Keratinocyte (primary cell): ENCODE measurements around the gene MADD. TPM values are rescaled to one million over a fixed set of nuclear protein-coding genes. Genes with fewer than 3 reads are reported as not detected.

Experiments
- DNase-seq: peaks from one replicate; pipeline ENCODE4 v3.0.0-alpha.2; 2011; ENCODE audit warnings: low read depth, missing footprints, low spot score
- FAIRE-seq: peaks from 2 replicates; lab custom pipeline; 2011; peaks lifted over from hg19 to GRCh38; lab: Jason Lieb, UNC
- H2AFZ ChIP-seq: 2 replicates; pipeline ENCODE4 v1.6.0; 2012; ENCODE audit warnings: low read length, control low read depth, inconsistent platforms; ENCODE audit not compliant: control insufficient read depth
- H3K27ac ChIP-seq: 2 replicates; pipeline ENCODE4 v1.5.1; 2011; ENCODE audit warnings: low read length; ENCODE audit not compliant: control insufficient read depth, insufficient read depth
- H3K27me3 ChIP-seq: 3 replicates; pipeline ENCODE4 v1.6.0; 2011; ENCODE audit warnings: low read length; ENCODE audit not compliant: control insufficient read depth, insufficient read depth; ENCODE audit errors: extremely low read depth
- H3K36me3 ChIP-seq, 2 experiments: 2 replicates in 1 of 2; 3 replicates in 1 of 2; pipeline ENCODE4 v1.5.1; 2011; ENCODE audit warnings: low read length in 2 of 2, mild to moderate bottlenecking in 1 of 2; ENCODE audit not compliant: control insufficient read depth in 2 of 2, insufficient read depth in 2 of 2; ENCODE audit errors: extremely low read depth in 1 of 2
- H3K4me1 ChIP-seq: 3 replicates; pipeline ENCODE4 v1.5.1; 2011; ENCODE audit warnings: low read length; ENCODE audit not compliant: control insufficient read depth, insufficient read depth; ENCODE audit errors: extremely low read depth
- H3K4me2 ChIP-seq: 3 replicates; pipeline ENCODE4 v1.6.0; 2011; ENCODE audit warnings: low read depth, low read length; ENCODE audit not compliant: control insufficient read depth, insufficient read depth; ENCODE audit errors: extremely low read depth
- H3K4me3 ChIP-seq, 3 experiments: fragments of 200-600 bp in 1 of 3; sonication (generic) in 1 of 3; 2 replicates in 2 of 3; 3 replicates in 1 of 3; pipeline ENCODE4 v1.5.1; 2011 to 2016; ENCODE audit warnings: low read length in 3 of 3, mild to moderate bottlenecking in 3 of 3, control low read depth in 2 of 3, inconsistent platforms in 1 of 3, low read depth in 1 of 3, mixed read lengths in 1 of 3, mixed run types in 1 of 3, moderate library complexity in 1 of 3; ENCODE audit not compliant: control insufficient read depth in 2 of 3, insufficient read depth in 2 of 3; ENCODE audit errors: extremely low read depth in 1 of 3
- H3K79me2 ChIP-seq: 2 replicates; pipeline ENCODE4 v1.6.0; 2012; ENCODE audit warnings: low read length; ENCODE audit not compliant: control insufficient read depth, insufficient read depth
- H3K9ac ChIP-seq: 3 replicates; pipeline ENCODE4 v1.6.0; 2011; ENCODE audit warnings: low read length; ENCODE audit not compliant: control insufficient read depth, insufficient read depth; ENCODE audit errors: extremely low read depth
- H3K9me1 ChIP-seq: 3 replicates; pipeline ENCODE4 v1.6.0; 2011; ENCODE audit warnings: low read length; ENCODE audit not compliant: control insufficient read depth, insufficient read depth; ENCODE audit errors: extremely low read depth
- H3K9me3 ChIP-seq: 2 replicates; pipeline ENCODE4 v1.5.1; 2012; ENCODE audit warnings: low read depth, low read length; ENCODE audit not compliant: control insufficient read depth
- H4K20me1 ChIP-seq: 3 replicates; pipeline ENCODE4 v1.6.0; 2011; ENCODE audit warnings: low read length; ENCODE audit not compliant: control insufficient read depth, insufficient read depth; ENCODE audit errors: extremely low read depth
- CTCF ChIP-seq, 3 experiments: IDR thresholded peaks in 1 of 3; conservative IDR thresholded peaks in 1 of 3; optimal IDR thresholded peaks in 1 of 3; 2 replicates in 2 of 3; 3 replicates in 1 of 3; pipeline versions ENCODE3 to v1.5.1; 2011; ENCODE audit warnings: low read length in 3 of 3, mild to moderate bottlenecking in 3 of 3, moderate library complexity in 2 of 3, control low read depth in 1 of 3, inconsistent platforms in 1 of 3; ENCODE audit not compliant: insufficient read depth in 2 of 3; ENCODE audit errors: extremely low read depth in 1 of 3
- EZH2 ChIP-seq: IDR thresholded peaks from one replicate; pipeline ENCODE4 v1.6.1; 2012; ENCODE audit warnings: inconsistent platforms, mild to moderate bottlenecking, low read length, moderate library complexity
- dilution Hi-C: fragments of 300-500 bp; cut with MboI; formaldehyde crosslinking; loops from one replicate; pipeline ENCODE4 v1.7.0; 2020; ENCODE audit warnings: low sequenced_read_pairs; ENCODE audit not compliant: extremely low pct_ligation_motif_present
- polyA plus RNA-seq, 5 experiments: library from polyadenylated mRNA; depleted of rRNA in 3 of 5; stranded (reverse) in 3 of 5; stranded (forward) in 1 of 5; unstranded in 1 of 5; fragments of >200 nt; gene quantifications; 1 replicate in 1 of 5; 2 replicates in 3 of 5; 3 replicates in 1 of 5; pipeline versions ENCODE4 v1.2.1 to v1.2.3, GENCODE V29; 2011 to 2012; ENCODE audit warnings: missing spikeins in 2 of 5, low read depth in 1 of 5, low replicate concordance in 1 of 5

The MADD gene
- polyA plus RNA-seq, 1 donor (not counting 4 experiments of a cell fraction or from before 2014, with no cell fraction given), result 11.9 TPM

DNA sequence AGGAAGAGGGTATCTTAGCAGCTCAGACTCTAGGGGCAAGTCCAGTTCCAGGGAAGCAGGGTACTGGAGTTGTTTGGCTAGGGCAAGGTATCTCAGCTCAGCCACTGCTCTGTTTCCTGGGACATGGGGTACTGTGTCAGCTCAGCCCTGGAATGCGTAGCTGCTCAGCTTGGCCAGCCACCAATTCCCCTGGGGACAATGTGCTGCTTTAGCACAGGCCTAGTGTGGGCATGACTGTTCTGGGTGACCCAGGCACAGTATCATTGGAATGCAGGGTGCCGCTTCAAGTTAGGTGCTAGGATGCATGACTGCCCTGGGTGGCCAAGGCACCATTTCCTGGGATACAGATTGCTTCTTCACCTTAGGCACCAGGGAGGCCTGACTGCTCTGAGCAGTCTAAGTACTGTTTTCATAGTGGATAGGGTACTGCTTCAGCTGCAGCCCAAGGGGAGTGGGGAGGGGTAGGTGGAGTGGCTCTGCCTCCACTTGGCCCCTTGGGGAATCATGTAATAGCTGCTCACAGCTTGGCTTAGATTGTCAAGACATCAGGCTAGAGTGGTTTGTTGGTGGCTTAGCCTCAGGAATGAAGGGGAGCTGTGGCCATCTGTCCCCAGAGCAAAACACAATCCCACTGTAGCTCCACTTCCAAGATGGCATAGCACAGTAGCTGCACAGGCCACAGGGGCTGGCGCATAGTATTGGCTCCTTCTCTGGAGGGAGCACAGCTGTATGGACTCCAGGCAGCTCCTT lies 36.0 kb downstream of the MADD start:
- Histone ChIP-seq H3K27ac (no peak overlapping the region), H3K4me2 (no peak overlapping the region), H3K79me2 (no peaks in the 10 kb centered on the region), H3K4me3 (no peak overlapping the region), H3K4me1 (peaks cover 10% of the 10 kb centered on the region), H3K36me3 (peaks cover 3 to 14% of the 10 kb centered on the region in 2 experiments), H3K9me1 (no peaks in the 10 kb centered on the region), H3K9ac (no peak overlapping the region), H2AFZ (no peak overlapping the region), H4K20me1 (no peaks in the 10 kb centered on the region), H3K9me3 (no peaks in the 10 kb centered on the region), H3K27me3 (no peaks in the 10 kb centered on the region)
- DNase-seq, result no peak
- no peak for TF ChIP-seq EZH2
- TF ChIP-seq CTCF (optimal IDR thresholded peaks at IDR 0.05 in 1 of 3, IDR thresholded peaks at IDR 0.05 in 1 of 3, conservative IDR thresholded peaks at IDR 0.05 in 1 of 3; ENCODE audit: extremely low read depth in 1 of 3, insufficient read depth in 2 of 3, low read length in 3 of 3), result no peak
- FAIRE-seq, result no peak
- dilution Hi-C loops, result no loop called here

- H4K20me1 ChIP-seq, result no peaks in the 10 kb centered on the region
- H3K4me2 ChIP-seq, result no peak overlapping the region
- H3K4me3 ChIP-seq, result no peak overlapping the region
- dilution Hi-C loops, result no loop called here
- peaks cover 7 to 14% of the 10 kb centered on the region in 2 experiments for H3K36me3 ChIP-seq
- DNase-seq, result no peak
- no peaks in the 10 kb centered on the region for H3K9me3 ChIP-seq
- H3K79me2 ChIP-seq, result no peaks in the 10 kb centered on the region
- no peaks in the 10 kb centered on the region for H3K27me3 ChIP-seq
- H3K4me1 ChIP-seq, result peaks cover 10% of the 10 kb centered on the region
- no peak overlapping the region for H3K9ac ChIP-seq
- H2AFZ ChIP-seq, result no peak overlapping the region
- H3K27ac ChIP-seq, result no peak overlapping the region
- FAIRE-seq, result no peak
- TF ChIP-seq CTCF (optimal IDR thresholded peaks at IDR 0.05 in 1 of 3, IDR thresholded peaks at IDR 0.05 in 1 of 3, conservative IDR thresholded peaks at IDR 0.05 in 1 of 3; ENCODE audit: extremely low read depth in 1 of 3, insufficient read depth in 2 of 3, low read length in 3 of 3), result no peak
- TF ChIP-seq EZH2, result no peak
- no peaks in the 10 kb centered on the region for H3K9me1 ChIP-seq
Measured at GRCh38 chr11:47306484-47306844, 36.5 kb downstream of the MADD start.
